ENCODE data around the gene NDUFA8. TPM values are rescaled to one million over a fixed set of nuclear protein-coding genes. Genes with fewer than 3 reads are reported as not detected.
A peak's percentile ranks its signal among the peaks of the same experiment; 100 is the strongest.

NDUFA8 gene
- total RNA-seq, 4 donors from 2014 or later, result 16.1 to 59.5 (median 40.3) TPM

DNA sequence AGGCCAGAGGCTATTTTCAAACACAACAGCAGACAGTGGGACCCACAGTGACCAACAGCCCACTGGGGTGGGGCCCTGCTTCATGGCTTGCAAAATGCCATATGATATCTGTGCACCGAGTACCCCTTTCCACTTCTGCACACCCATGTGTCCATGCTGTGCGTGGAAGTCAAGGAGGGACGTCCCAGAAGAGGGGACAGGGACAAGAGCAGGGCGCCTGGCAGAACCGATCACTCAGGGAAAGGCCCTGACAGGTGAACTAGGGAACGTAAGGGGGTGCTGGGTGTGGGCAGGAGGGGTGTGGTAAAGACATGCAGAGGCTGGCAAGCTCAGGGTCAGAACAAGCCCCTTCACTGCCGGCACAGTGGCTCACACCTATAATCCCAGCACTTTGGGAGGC, 58.8 kb downstream of the NDUFA8 start:
- no peak for TF ChIP-seq CTCF (IDR thresholded peaks at IDR 0.05)
- 95% methylated on average over 7 of the region's 7 CpGs; no CpG with 5 or more reads in 1 of the 2 donors for WGBS, 2 donors (ENCODE audit: low coverage in 1 of 2)
- Histone ChIP-seq H3K4me1 (peaks cover 0 to 4% (median 0%) of the 10 kb centered on the region in 4 donors), H3K27me3 (no peaks in the 10 kb centered on the region), H3K27ac (no peak overlapping the region), H3K4me3 (no peak overlapping the region), H3K36me3 (no peaks in the 10 kb centered on the region), H3K9me3 (no peaks in the 10 kb centered on the region)
- in situ Hi-C loops (cut with MboI; ENCODE audit: low pct_ligation_motif_present in 1 of 4, low pct_unique_long_range_greater_than_20kb in 1 of 4, low sequenced_read_pairs in 3 of 4), result loop anchor here (25.0 kb wide), 2 partner anchors 362 to 712 kb away; partner anchors contain the start of gene OR1K1 (in 4 of the 4)
- intact Hi-C loops (cut with DNase I; ENCODE audit: low total_unique reads), result no loop called here
- DNase-seq, result no peak

GRCh38 chr9:122099271-122099869, 60.2 kb downstream of the NDUFA8 start:
- DNase-seq, result peak; percentile 87
- Histone ChIP-seq H3K36me3 (no peaks in the 10 kb centered on the region), H3K4me1 (peaks cover 0 to 7% (median 0%) of the 10 kb centered on the region in 4 donors), H3K27ac (no peak overlapping the region), H3K4me3 (no peak overlapping the region), H3K27me3 (peaks cover 2% of the 10 kb centered on the region), H3K9me3 (no peaks in the 10 kb centered on the region)
- TF ChIP-seq EP300 (IDR thresholded peaks at IDR 0.05; ENCODE audit: low read depth), result no peak
- TF ChIP-seq CTCF (IDR thresholded peaks at IDR 0.05), result peak; percentile 78 to 87 (median 83)
- intact Hi-C loops (cut with DNase I; ENCODE audit: low total_unique reads), result no loop called here
- in situ Hi-C loops (cut with MboI; ENCODE audit: low pct_ligation_motif_present in 1 of 4, low pct_unique_long_range_greater_than_20kb in 1 of 4, low sequenced_read_pairs in 3 of 4), result no loop called here
- whole genome bisulfite sequencing, 2 donors (ENCODE audit: low coverage in 1 of 2), result 39 to 57% methylated on average over 11 to 16 of the region's 16 CpGs

DNA sequence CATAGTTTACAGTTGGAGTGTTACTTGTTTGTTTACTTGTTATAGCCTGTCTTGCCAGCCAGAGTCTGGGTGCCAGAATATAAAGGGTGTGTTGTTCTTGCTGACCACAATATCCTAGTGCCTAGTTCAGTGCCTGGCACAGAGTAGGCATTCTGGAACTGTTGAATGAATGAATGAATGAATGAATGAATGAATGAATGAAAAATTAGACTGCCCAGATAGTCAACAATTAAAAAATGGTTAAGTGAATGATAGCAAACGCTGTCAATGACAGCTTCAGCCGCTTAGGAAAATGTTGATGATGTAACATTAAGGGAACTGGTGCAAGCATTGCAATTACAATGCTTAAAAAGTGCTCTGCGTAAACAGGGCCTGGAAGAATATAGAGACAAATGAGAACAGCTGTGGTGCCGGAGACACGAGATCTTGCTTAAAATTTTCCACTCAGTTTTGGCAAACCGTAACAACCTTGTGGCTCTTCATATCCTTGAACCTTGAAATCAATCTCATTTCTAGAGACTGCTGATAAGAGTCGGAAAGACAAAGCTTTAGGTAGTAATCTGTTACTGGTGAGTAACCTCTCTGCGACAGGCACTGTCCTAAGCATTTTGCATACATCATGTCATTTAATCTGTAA, 61.8 kb downstream of the NDUFA8 start:
- DNase-seq, result no peak
- no peak for TF ChIP-seq POLR2AphosphoS5 (IDR thresholded peaks at IDR 0.05)
- no peak for TF ChIP-seq CTCF (IDR thresholded peaks at IDR 0.05)
- no peak for TF ChIP-seq POLR2A (IDR thresholded peaks at IDR 0.05)
- no peak for TF ChIP-seq EP300 (IDR thresholded peaks at IDR 0.05; ENCODE audit: low read depth)
- Histone ChIP-seq H3K27ac (no peak overlapping the region), H3K4me3 (no peak overlapping the region), H3K9me3 (no peaks in the 10 kb centered on the region), H3K4me1 (peaks cover 3 to 10% (median 4%) of the 10 kb centered on the region in 4 donors), H3K36me3 (no peaks in the 10 kb centered on the region), H3K27me3 (peaks cover 8% of the 10 kb centered on the region)
- intact Hi-C loops (cut with DNase I; ENCODE audit: low total_unique reads) (no loop called here), in situ Hi-C loops (cut with MboI; ENCODE audit: low pct_ligation_motif_present in 1 of 4, low pct_unique_long_range_greater_than_20kb in 1 of 4, low sequenced_read_pairs in 3 of 4) (no loop called here)
- WGBS, 2 donors (ENCODE audit: low coverage in 1 of 2), result 51 to 53% methylated on average over 6 to 8 of the region's 8 CpGs

GRCh38 chr9:122096620-122097415, 62.8 kb downstream of the NDUFA8 start:
- 85 to 90% methylated on average over 4 of the region's 4 CpGs for WGBS, 2 donors (ENCODE audit: low coverage in 1 of 2)
- Histone ChIP-seq H3K27ac (no peak overlapping the region), H3K36me3 (no peaks in the 10 kb centered on the region), H3K4me1 (peaks cover 8 to 16% (median 11%) of the 10 kb centered on the region in 4 donors), H3K27me3 (peaks cover 8% of the 10 kb centered on the region), H3K4me3 (no peak overlapping the region), H3K9me3 (no peaks in the 10 kb centered on the region)
- intact Hi-C loops (cut with DNase I; ENCODE audit: low total_unique reads), result no loop called here
- no peak for TF ChIP-seq POLR2AphosphoS5 (IDR thresholded peaks at IDR 0.05)
- TF ChIP-seq EP300 (IDR thresholded peaks at IDR 0.05; ENCODE audit: low read depth), result no peak
- TF ChIP-seq CTCF (IDR thresholded peaks at IDR 0.05), result no peak
- no peak for TF ChIP-seq POLR2A (IDR thresholded peaks at IDR 0.05)
- DNase-seq, result no peak
- in situ Hi-C loops (cut with MboI; ENCODE audit: low pct_ligation_motif_present in 1 of 4, low pct_unique_long_range_greater_than_20kb in 1 of 4, low sequenced_read_pairs in 3 of 4), result no loop called here

Data from transverse colon (tissue), 4 donors.